RWPE1 (cell line): ENCODE measurements around the gene KCNMA1.
"Not testable (repeated sequence)": the region's sequence is repeated elsewhere in the genome, so short reads cannot be mapped to it uniquely, and the experiment has no call there.

ENCODE experiments used
- CTCF ChIA-PET: fragments of 350-600 bp; sonication (Branson Sonifier 250); formaldehyde crosslinking; extraction: SDS; loops from one replicate; lab custom pipeline; 2021; lab: Yijun Ruan, JAX
- POLR2A ChIA-PET: fragments of 400-600 bp; formaldehyde crosslinking; extraction: SDS; loops from one replicate; lab custom pipeline; 2020; ENCODE audit warnings: antibody characterized with exemption; ENCODE audit not compliant: low non-redundant PET; lab: Yijun Ruan, JAX
- DNase-seq: peaks from one replicate; pipeline ENCODE4 v3.0.0; 2012; ENCODE audit warnings: low spot score
- H3K27ac ChIP-seq: fragments of 450-650 bp; 2 replicates; pipeline ENCODE4 v1.5.1; 2017
- TF ChIP-seq, protein P1 (sequence below): fragments of 450-650 bp; conservative IDR thresholded peaks from 2 replicates; pipeline ENCODE4 v1.5.1; 2017; ENCODE audit warnings: low read depth, mild to moderate bottlenecking

Gene KCNMA1

DNA sequence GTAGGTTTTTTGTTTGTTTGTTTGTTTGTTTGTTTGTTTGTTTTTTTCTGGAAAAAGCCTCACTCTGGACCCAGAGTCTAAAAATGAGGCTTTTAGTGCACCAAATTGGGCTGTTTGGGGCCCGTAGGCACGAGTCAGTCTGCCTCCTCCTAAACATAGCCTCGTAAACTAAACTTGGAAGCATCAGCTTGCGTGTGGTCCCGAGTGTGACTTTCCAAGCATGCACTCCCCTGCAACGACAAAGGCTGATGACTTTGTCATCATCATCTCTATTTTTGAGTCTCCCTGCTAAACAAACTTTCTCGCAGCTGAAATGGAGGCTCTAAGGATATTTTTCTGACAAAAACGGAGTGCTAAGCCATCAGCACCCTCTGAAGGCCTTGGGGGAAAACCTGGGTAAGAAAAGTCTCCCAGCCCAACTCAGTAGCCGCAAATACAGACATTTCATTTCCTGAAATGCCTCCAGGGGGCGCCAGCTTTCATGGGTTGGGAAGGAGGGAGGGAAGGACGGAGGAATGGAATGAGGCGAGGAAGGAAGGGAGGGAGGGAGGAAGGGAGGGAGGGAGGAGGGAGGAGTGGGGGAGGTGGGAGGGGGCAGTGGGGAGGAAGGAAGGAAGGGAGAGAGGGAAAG is 245.9 kb downstream of the KCNMA1 start:
- DNase-seq, result peak; percentile 70
- POLR2A ChIA-PET, result no interaction called here
- H3K27ac ChIP-seq, result peak overlapping the region; percentile 96
- TF ChIP-seq, protein P1, sequence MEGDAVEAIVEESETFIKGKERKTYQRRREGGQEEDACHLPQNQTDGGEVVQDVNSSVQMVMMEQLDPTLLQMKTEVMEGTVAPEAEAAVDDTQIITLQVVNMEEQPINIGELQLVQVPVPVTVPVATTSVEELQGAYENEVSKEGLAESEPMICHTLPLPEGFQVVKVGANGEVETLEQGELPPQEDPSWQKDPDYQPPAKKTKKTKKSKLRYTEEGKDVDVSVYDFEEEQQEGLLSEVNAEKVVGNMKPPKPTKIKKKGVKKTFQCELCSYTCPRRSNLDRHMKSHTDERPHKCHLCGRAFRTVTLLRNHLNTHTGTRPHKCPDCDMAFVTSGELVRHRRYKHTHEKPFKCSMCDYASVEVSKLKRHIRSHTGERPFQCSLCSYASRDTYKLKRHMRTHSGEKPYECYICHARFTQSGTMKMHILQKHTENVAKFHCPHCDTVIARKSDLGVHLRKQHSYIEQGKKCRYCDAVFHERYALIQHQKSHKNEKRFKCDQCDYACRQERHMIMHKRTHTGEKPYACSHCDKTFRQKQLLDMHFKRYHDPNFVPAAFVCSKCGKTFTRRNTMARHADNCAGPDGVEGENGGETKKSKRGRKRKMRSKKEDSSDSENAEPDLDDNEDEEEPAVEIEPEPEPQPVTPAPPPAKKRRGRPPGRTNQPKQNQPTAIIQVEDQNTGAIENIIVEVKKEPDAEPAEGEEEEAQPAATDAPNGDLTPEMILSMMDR, result peak; percentile 70
- CTCF ChIA-PET, result interaction anchor here (0.6 to 2.8 kb wide), 9 partner anchors 10 to 509 kb away, joined by 3 to 12 read pairs (median 3); partner anchors contain the start of gene KCNMA1

DNA sequence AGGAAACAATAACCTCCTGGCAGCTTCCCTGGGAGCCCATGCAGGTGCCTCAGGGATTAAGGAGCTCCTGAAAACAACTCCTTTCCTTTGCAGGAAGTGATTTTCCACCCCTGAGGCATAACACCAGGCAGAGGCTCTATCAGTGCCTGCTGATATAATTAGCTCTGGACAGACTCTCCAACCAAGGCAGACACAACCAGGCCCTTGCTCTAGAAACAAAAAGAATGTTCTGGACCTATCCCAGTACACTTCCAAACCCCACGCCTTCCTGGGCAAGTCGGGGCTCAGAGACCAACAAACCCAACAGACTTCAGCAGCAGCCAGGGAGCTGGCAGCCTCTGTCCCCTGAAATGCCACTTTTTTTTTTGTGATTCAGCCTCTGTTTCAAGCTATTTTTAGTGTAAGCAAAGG is 247.1 kb downstream of the KCNMA1 start:
- ChIA-PET POLR2A (interaction anchor here (0.5 to 0.7 kb wide), 2 partner anchors 16 to 394 kb away, joined by 3 to 4 read pairs; no protein-coding TSS in a partner anchor), CTCF (interaction anchor here (0.5 to 1.4 kb wide), 7 partner anchors 15 to 457 kb away, joined by 3 to 5 read pairs (median 3); no protein-coding TSS in a partner anchor)
- H3K27ac ChIP-seq, result peak overlapping the region; percentile 96
- TF ChIP-seq, protein P1, result no peak
- DNase-seq, result no peak

DNA sequence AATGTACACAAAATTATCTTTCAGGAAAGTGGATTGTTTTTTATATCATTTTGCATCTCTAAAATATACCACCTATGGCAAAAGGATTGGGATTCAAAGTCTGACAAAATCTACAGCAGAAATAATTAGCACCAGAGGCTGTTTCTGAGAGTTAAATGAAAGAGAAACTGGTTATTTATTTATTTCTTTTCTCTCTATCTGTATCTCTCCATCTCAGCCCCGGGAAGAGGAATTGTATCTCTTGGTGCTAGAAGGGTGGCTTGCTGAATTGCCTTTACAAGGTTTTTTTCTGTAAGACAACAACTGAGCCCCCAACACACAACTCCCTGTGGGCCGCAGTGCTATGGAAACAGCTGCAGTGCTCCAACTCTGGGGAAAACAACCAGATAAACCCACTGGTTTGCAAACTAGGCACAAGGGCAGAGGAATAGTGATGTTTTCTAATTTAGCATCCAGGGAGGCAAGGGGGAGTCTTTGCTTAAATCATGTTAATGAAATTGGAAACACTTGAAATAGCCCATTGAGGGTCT is 249.0 kb downstream of the KCNMA1 start:
- POLR2A ChIA-PET, result no interaction called here
- TF ChIP-seq, protein P1, result no peak
- no peak for DNase-seq
- CTCF ChIA-PET, result interaction anchor here (0.6 to 1.2 kb wide), 3 partner anchors 57 to 323 kb away, joined by 3 to 4 read pairs (median 3); no protein-coding TSS in a partner anchor
- no peak overlapping the region for H3K27ac ChIP-seq

DNA sequence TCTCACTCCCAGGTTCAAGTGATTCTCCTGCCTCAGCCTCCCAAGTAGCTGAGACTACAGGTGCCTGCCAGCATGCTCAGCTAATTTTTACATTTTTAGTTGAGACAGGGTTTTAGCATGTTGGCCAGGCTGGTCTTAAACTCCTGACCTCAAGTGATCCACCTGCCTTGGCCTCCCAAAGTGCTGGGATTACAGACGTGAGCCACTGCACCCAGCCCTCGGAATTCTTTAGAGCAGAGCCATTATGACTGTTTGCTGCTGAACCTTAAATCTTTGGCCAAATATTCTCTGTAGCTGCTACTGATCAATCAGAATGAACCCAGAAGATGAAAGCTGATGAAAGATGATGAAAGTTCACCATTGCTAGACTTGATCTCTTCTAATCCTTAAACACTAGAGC is 249.9 kb downstream of the KCNMA1 start:
- CTCF ChIA-PET, H3K27ac ChIP-seq, POLR2A ChIA-PET, DNase-seq: not testable (repeated sequence)

DNA sequence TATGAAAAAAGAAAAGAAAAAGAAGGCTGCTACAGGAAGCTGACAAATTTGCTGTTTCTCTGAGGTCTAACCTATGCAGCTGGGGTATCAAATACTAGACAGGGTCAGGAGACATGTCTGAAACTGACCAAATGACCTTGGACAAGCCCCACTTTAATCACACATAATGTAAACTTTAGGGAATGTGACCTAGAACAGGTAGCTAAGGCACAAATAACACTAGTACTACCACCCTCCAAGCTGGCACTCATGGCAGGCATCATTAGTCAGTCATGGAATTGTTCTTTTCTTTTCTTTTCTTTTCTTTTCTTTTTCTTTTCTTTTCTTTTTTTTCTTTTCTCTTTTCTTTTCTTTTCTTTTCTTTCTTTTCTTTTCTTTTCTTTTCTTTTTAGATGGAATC is 250.4 kb downstream of the KCNMA1 start:
- TF ChIP-seq, protein P1, result no peak
- CTCF ChIA-PET, result interaction anchor here (0.6 kb wide), 1 partner anchor 223 kb away, joined by 3 read pairs; no protein-coding TSS in a partner anchor
- POLR2A ChIA-PET, result no interaction called here
- peak overlapping the region; percentile 69 for H3K27ac ChIP-seq
- no peak for DNase-seq

DNA sequence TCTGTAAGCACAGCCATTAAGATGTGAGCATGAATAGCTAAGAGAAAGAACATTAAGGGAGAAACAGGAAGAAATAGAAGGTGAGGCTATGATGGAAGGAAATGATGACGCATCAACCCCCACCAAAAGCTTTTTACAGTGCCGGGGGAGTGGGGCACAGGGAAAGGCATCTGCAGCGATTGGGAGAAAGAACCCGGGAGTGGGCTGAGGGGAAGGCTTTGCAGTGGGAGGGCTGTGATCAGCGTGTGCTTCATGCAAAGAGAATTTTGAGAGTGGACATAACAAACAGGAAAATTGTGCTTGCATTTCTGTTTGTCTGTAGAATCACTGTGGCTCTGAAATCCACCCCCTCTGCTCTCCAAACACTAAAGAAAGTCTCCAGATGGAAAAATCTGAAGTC is 250.8 kb downstream of the KCNMA1 start:
- TF ChIP-seq, protein P1, result no peak
- H3K27ac ChIP-seq, result peak overlapping the region; percentile 69
- POLR2A ChIA-PET, result no interaction called here
- CTCF ChIA-PET, result interaction anchor here (0.6 kb wide), 1 partner anchor 224 kb away, joined by 3 read pairs; no protein-coding TSS in a partner anchor
- DNase-seq, result no peak

DNA sequence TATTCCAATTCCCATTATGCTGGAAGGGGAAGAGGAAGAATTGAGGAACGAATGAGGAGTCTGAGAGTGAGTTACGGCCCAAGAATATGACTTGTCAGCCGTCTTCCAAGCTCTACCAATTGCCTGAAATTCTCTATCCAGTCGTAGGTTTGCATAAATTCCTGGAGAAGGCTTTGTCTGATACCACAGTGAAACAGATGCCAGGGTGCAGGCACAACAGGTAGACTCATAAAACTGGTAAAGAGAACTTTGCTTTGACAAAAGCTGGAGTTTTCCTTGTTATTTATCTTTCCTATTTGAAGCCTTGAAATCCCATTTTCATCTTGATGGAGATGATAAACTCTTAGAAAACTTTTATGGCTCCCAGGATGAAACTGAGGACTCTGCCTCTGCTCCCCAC is 251.2 kb downstream of the KCNMA1 start:
- POLR2A ChIA-PET, result no interaction called here
- H3K27ac ChIP-seq, result no peak overlapping the region
- CTCF ChIA-PET, result interaction anchor here (0.5 to 0.6 kb wide), 2 partner anchors 224 to 236 kb away, joined by 3 to 4 read pairs; no protein-coding TSS in a partner anchor
- DNase-seq, result no peak
- TF ChIP-seq, protein P1, result no peak
